Stimulated activated CD4-positive, alpha-beta T cell treated with anti-CD3 and anti-CD28 coated beads, Interleukin-1b, Interleukin-23, amount 100 ng/mL, for 4 hours (primary cell): Measurements from ENCODE around the gene IGHMBP2.
A peak's percentile ranks its signal among the peaks of the same experiment; 100 is the strongest.
"Not testable (repeated sequence)": the region's sequence is repeated elsewhere in the genome, so short reads cannot be mapped to it uniquely, and the experiment has no call there.

Source experiments
- DNase-seq, 2 donors: peaks; one replicate each; pipeline ENCODE4 v3.0.0-alpha.2; 2020; ENCODE audit warnings: low read depth in 2 of 2

The IGHMBP2 gene

GRCh38 chr11:68903288-68904247 lies at the start of gene IGHMBP2, which contains the start of gene MRPL21:
IGHMBP2 (plus strand) TSS chr11:68903891; CDS start chr11:68903953, 62 bp downstream.
MRPL21 (minus strand) TSS chr11:68903832; CDS start chr11:68903810, 22 bp downstream.
- peak; percentile 75 to 83 for DNase-seq

- DNase-seq, result no peak
Measured at GRCh38 chr11:68854273-68854958, 49.3 kb upstream of the IGHMBP2 start.

GRCh38 chr11:68855205-68855981 lies 48.3 kb upstream of the IGHMBP2 start:
- no peak for DNase-seq

GRCh38 chr11:68856425-68857030 lies 47.2 kb upstream of the IGHMBP2 start:
- not testable (repeated sequence) for DNase-seq

- no peak for DNase-seq
Measured at GRCh38 chr11:68857037-68857586, 46.6 kb upstream of the IGHMBP2 start.

GRCh38 chr11:68859123-68859522 lies 44.6 kb upstream of the IGHMBP2 start:
- DNase-seq, result no peak

- DNase-seq, result no peak
Measured at GRCh38 chr11:68862421-68862820, 41.3 kb upstream of the IGHMBP2 start.

- DNase-seq, result no peak
Measured at GRCh38 chr11:68863553-68864265, 40.0 kb upstream of the IGHMBP2 start.

- no peak for DNase-seq
Measured at GRCh38 chr11:68865241-68865640, 38.5 kb upstream of the IGHMBP2 start.

- no peak for DNase-seq
Measured at GRCh38 chr11:68867066-68867465, 36.6 kb upstream of the IGHMBP2 start.

- no peak for DNase-seq
Measured at GRCh38 chr11:68868221-68868835, 35.4 kb upstream of the IGHMBP2 start.

- DNase-seq, result no peak
Measured at GRCh38 chr11:68870470-68870869, 33.2 kb upstream of the IGHMBP2 start.

- DNase-seq, result no peak
Measured at GRCh38 chr11:68872216-68873003, 31.3 kb upstream of the IGHMBP2 start.

- no peak for DNase-seq
Measured at GRCh38 chr11:68878022-68878421, 25.7 kb upstream of the IGHMBP2 start.

- no peak for DNase-seq
Measured at GRCh38 chr11:68880851-68881250, 22.8 kb upstream of the IGHMBP2 start.

- no peak for DNase-seq
Measured at GRCh38 chr11:68881320-68881719, 22.4 kb upstream of the IGHMBP2 start.

- DNase-seq, result no peak
Measured at GRCh38 chr11:68882391-68882790, 21.3 kb upstream of the IGHMBP2 start.

GRCh38 chr11:68884827-68885226 lies 18.9 kb upstream of the IGHMBP2 start:
- not testable (repeated sequence) for DNase-seq

GRCh38 chr11:68889948-68890446 lies 13.7 kb upstream of the IGHMBP2 start:
- no peak for DNase-seq
